Activated T-cell treated with anti-CD3 and anti-CD28 coated beads, Interleukin-2, amount 50 U/mL, for 4 hours (primary cell): ENCODE data around the gene EEF2K. TPM values are rescaled to one million over a fixed set of nuclear protein-coding genes. Genes with fewer than 3 reads are reported as not detected.
"Not testable (repeated sequence)": the region's sequence is repeated elsewhere in the genome, so short reads cannot be mapped to it uniquely, and the experiment has no call there.

Experiments used
- ATAC-seq, 2 donors: fragments of 200-7000 bp; cut with Tn5 transposase; one replicate each; pipeline ENCODE4 v1.10.0; 2021
- DNase-seq: peaks from one replicate; pipeline ENCODE4 v3.0.0-alpha.2; 2020
- H3K27me3 Mint-ChIP-seq: one replicate; pipeline ENCODE4 v1.8.0; 2021; ENCODE audit warnings: low read depth, mixed read lengths
- H3K36me3 Mint-ChIP-seq: one replicate; pipeline ENCODE4 v1.8.0; 2022; ENCODE audit warnings: mixed read lengths; ENCODE audit not compliant: insufficient read depth
- H3K4me1 Mint-ChIP-seq: one replicate; pipeline ENCODE4 v1.8.0; 2021; ENCODE audit warnings: low read depth, mixed read lengths
- H3K4me3 Mint-ChIP-seq: one replicate; pipeline ENCODE4 v1.8.0; 2021; ENCODE audit warnings: mild to moderate bottlenecking, moderate library complexity, mixed read lengths
- H3K9me3 Mint-ChIP-seq: one replicate; pipeline ENCODE4 v1.8.0; 2021; ENCODE audit warnings: mixed read lengths
- total RNA-seq, 3 donors: library from RNA; stranded (reverse); gene quantifications; one replicate each; pipeline ENCODE4 v1.2.1, GENCODE V29; 2021

The EEF2K gene
- total RNA-seq, 3 donors from 2014 or later = 17.8 to 22.8 (median 19.1) TPM

- no peak for DNase-seq
- H3K4me3 Mint-ChIP-seq = peak overlapping the region; percentile 83
- H3K4me1 Mint-ChIP-seq = peaks cover 50% of the 10 kb centered on the region
These were observed 11.2 kb upstream of the EEF2K start for GRCh38 chr16:22194707-22195444.

GRCh38 chr16:22195445-22195694, 10.7 kb upstream of the EEF2K start:
- no peak for ATAC-seq
- H3K4me1 Mint-ChIP-seq = peaks cover 49% of the 10 kb centered on the region
- H3K36me3 Mint-ChIP-seq = no peaks in the 10 kb centered on the region
- peak overlapping the region; percentile 83 for H3K4me3 Mint-ChIP-seq
- no peak for DNase-seq
- H3K27me3 Mint-ChIP-seq = peaks cover 2% of the 10 kb centered on the region
- H3K9me3 Mint-ChIP-seq = peaks cover 5% of the 10 kb centered on the region

More at GRCh38 chr16:22194707-22195444, 11.2 kb upstream of the EEF2K start:
- no peak for ATAC-seq
- peaks cover 2% of the 10 kb centered on the region for H3K27me3 Mint-ChIP-seq
- peaks cover 5% of the 10 kb centered on the region for H3K9me3 Mint-ChIP-seq
- H3K36me3 Mint-ChIP-seq = no peaks in the 10 kb centered on the region

- H3K4me3 Mint-ChIP-seq = peak overlapping the region; percentile 83
- H3K36me3 Mint-ChIP-seq = no peaks in the 10 kb centered on the region
- H3K27me3 Mint-ChIP-seq = peaks cover 2% of the 10 kb centered on the region
- DNase-seq (peak; percentile 90), ATAC-seq (peak; percentile 16 to 18)
- H3K9me3 Mint-ChIP-seq = peaks cover 5% of the 10 kb centered on the region
- peaks cover 47% of the 10 kb centered on the region for H3K4me1 Mint-ChIP-seq
These were observed 10.2 kb upstream of the EEF2K start for GRCh38 chr16:22195695-22196558.

GRCh38 chr16:22196559-22197168, 9.4 kb upstream of the EEF2K start:
- DNase-seq = not testable (repeated sequence)
- H3K4me3 Mint-ChIP-seq = peak overlapping the region; percentile 83
- H3K4me1 Mint-ChIP-seq = peaks cover 43% of the 10 kb centered on the region

GRCh38 chr16:22198547-22199293, 7.4 kb upstream of the EEF2K start:
- Mint-ChIP-seq H3K9me3 (peaks cover 4% of the 10 kb centered on the region), H3K4me1 (peaks cover 25% of the 10 kb centered on the region), H3K36me3 (no peaks in the 10 kb centered on the region), H3K4me3 (no peak overlapping the region), H3K27me3 (peaks cover 2% of the 10 kb centered on the region)
- no peak for ATAC-seq
- no peak for DNase-seq

More at GRCh38 chr16:22196559-22197168, 9.4 kb upstream of the EEF2K start:
- not testable (repeated sequence) for H3K27me3 Mint-ChIP-seq, H3K9me3 Mint-ChIP-seq, ATAC-seq, H3K36me3 Mint-ChIP-seq

- H3K9me3 Mint-ChIP-seq = no peaks in the 10 kb centered on the region
- H3K27me3 Mint-ChIP-seq = no peaks in the 10 kb centered on the region
- no peak overlapping the region for H3K4me3 Mint-ChIP-seq
- H3K36me3 Mint-ChIP-seq = no peaks in the 10 kb centered on the region
- ATAC-seq = no peak
- H3K4me1 Mint-ChIP-seq = peaks cover 8% of the 10 kb centered on the region
- DNase-seq = no peak
These were observed 3.8 kb upstream of the EEF2K start for GRCh38 chr16:22202261-22202637.

GRCh38 chr16:22203091-22203490, 3.0 kb upstream of the EEF2K start:
- ATAC-seq = no peak

GRCh38 chr16:22204091-22204655, 1.9 kb upstream of the EEF2K start:
- ATAC-seq (no peak), DNase-seq (no peak)
- H3K36me3 Mint-ChIP-seq = no peaks in the 10 kb centered on the region
- no peak overlapping the region for H3K4me3 Mint-ChIP-seq
- H3K4me1 Mint-ChIP-seq = peaks cover 18% of the 10 kb centered on the region
- H3K9me3 Mint-ChIP-seq = no peaks in the 10 kb centered on the region
- H3K27me3 Mint-ChIP-seq = no peaks in the 10 kb centered on the region

More at GRCh38 chr16:22203091-22203490, 3.0 kb upstream of the EEF2K start:
- peaks cover 16% of the 10 kb centered on the region for H3K4me1 Mint-ChIP-seq
- no peak for DNase-seq
- H3K4me3 Mint-ChIP-seq = no peak overlapping the region
- no peaks in the 10 kb centered on the region for H3K27me3 Mint-ChIP-seq
- H3K36me3 Mint-ChIP-seq = no peaks in the 10 kb centered on the region
- no peaks in the 10 kb centered on the region for H3K9me3 Mint-ChIP-seq

- Mint-ChIP-seq H3K4me3 (peak overlapping the region; percentile 90), H3K4me1 (peaks cover 22% of the 10 kb centered on the region), H3K36me3 (peaks cover 1% of the 10 kb centered on the region), H3K9me3 (no peaks in the 10 kb centered on the region), H3K27me3 (no peaks in the 10 kb centered on the region)
- ATAC-seq = no peak
- no peak for DNase-seq
These were observed 483 bp upstream of the EEF2K start for GRCh38 chr16:22205577-22206012.

GRCh38 chr16:22206842-22207714, 1.0 kb downstream of the EEF2K start:
- Mint-ChIP-seq H3K4me3 (peak overlapping the region; percentile 90), H3K4me1 (peaks cover 24% of the 10 kb centered on the region), H3K27me3 (no peaks in the 10 kb centered on the region), H3K9me3 (no peaks in the 10 kb centered on the region), H3K36me3 (peaks cover 4% of the 10 kb centered on the region)
- DNase-seq = peak; percentile 66
- peak; percentile 60 to 69 for ATAC-seq

- DNase-seq (no peak), ATAC-seq (no peak)
- H3K9me3 Mint-ChIP-seq = no peaks in the 10 kb centered on the region
- no peaks in the 10 kb centered on the region for H3K27me3 Mint-ChIP-seq
- peaks cover 7% of the 10 kb centered on the region for H3K36me3 Mint-ChIP-seq
- H3K4me3 Mint-ChIP-seq = peak overlapping the region; percentile 90
- H3K4me1 Mint-ChIP-seq = peaks cover 24% of the 10 kb centered on the region
These were observed 1.8 kb downstream of the EEF2K start for GRCh38 chr16:22207715-22208360.

GRCh38 chr16:22210285-22210684, 4.2 kb downstream of the EEF2K start:
- H3K4me1 Mint-ChIP-seq = peaks cover 26% of the 10 kb centered on the region
- peaks cover 16% of the 10 kb centered on the region for H3K36me3 Mint-ChIP-seq
- no peak overlapping the region for H3K4me3 Mint-ChIP-seq
- ATAC-seq (no peak), DNase-seq (no peak)
- H3K27me3 Mint-ChIP-seq = no peaks in the 10 kb centered on the region
- H3K9me3 Mint-ChIP-seq = no peaks in the 10 kb centered on the region

GRCh38 chr16:22210854-22211253, 4.8 kb downstream of the EEF2K start:
- ATAC-seq (no peak), DNase-seq (no peak)
- H3K4me3 Mint-ChIP-seq = no peak overlapping the region
- H3K4me1 Mint-ChIP-seq = peaks cover 22% of the 10 kb centered on the region
- H3K36me3 Mint-ChIP-seq = peaks cover 16% of the 10 kb centered on the region
- no peaks in the 10 kb centered on the region for H3K9me3 Mint-ChIP-seq
- H3K27me3 Mint-ChIP-seq = no peaks in the 10 kb centered on the region
